Right ventricle myocardium inferior (tissue), 1 donor: ENCODE measurements around the gene COQ2. TPM values are rescaled to one million over a fixed set of nuclear protein-coding genes. Genes with fewer than 3 reads are reported as not detected.

Experiments
- ATAC-seq: fragments of 200-7000 bp; cut with Tn5 transposase; one replicate; pipeline ENCODE4 v1.9.1; 2020; ENCODE audit warnings: mild to moderate bottlenecking, moderate library complexity
- DNase-seq: peaks from one replicate; pipeline ENCODE4 v3.0.0; 2021; ENCODE audit errors: missing footprints
- intact Hi-C: fragments of 100-400 bp; cut with DNase I; formaldehyde crosslinking; loops from one replicate; pipeline ENCODE4 v1.11.0; 2022
- total RNA-seq: library from RNA; stranded (reverse); fragmentation: NEBNext Ultra II Directional; extraction: Animal tissue kit (Norgen Biotek cat#: 25700); gene quantifications from one replicate; pipeline ENCODE4 v1.2.1, GENCODE V29; 2021
- donor health status: DM: no; HTN: yes; CAD: no; lungs with severe emphysema.

COQ2 gene
- total RNA-seq, 1 donor from 2014 or later = 27.3 TPM

- ATAC-seq = no peak
- intact Hi-C loops = no loop called here
- no peak for DNase-seq
Observed at GRCh38 chr4:83228231-83228630, 56.4 kb downstream of the COQ2 start.

DNA sequence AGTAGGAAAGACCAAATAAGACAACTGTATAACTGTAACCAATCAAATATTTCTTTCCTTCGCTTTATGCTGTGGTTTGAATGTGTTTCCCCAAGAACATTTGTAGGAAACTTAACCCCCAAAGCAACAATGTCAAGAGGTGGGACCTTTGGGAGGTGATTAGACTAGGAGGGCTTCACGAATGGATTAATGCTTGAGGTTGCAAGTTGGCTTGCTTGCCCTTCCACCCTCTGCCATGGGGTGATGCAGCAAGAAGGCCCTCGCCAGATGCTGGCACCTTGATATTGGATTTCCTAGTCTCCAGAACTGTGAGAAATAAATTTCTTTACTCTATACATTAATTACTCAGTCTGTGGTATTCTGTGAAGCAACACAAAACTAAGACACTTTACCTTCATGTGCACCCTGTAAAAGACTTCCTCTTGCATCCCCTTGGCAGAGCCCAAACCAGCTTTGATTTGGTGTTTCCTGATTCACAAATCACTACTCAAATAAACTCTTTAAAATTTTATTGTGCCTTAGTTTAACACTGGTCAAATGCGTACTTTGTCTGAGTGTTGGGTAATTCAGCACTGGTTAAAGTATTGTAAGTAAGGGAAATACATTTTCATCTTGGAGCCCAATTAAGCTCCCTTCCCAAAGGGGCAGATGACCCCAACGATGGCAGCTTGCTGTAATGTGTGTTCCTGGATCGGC is 59.9 kb downstream of the COQ2 start:
- intact Hi-C loops = no loop called here
- ATAC-seq = no peak
- no peak for DNase-seq

DNA sequence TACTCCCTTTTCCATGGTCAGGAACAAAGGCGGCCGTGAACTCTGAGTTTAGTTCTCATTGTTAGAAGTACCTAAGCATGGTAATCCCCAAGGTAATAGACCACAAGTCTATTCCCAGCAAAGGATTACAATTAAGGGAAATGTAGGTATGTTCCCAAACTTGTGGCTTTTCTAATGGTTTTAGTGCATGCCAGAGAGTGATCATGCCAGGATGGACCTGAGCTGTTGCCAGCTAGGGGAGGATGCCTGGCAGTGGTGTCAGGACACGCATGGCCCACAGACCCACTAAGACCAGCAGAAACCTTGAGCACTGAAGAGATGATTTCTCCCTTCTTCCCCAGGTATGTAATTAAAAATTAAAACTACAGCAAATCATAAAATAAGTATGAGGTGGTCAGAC is 60.8 kb downstream of the COQ2 start:
- DNase-seq = no peak
- intact Hi-C loops = no loop called here
- ATAC-seq = no peak

- DNase-seq = no peak
- intact Hi-C loops = no loop called here
- ATAC-seq = no peak
Observed at GRCh38 chr4:83221897-83222441, 62.6 kb downstream of the COQ2 start.

GRCh38 chr4:83219344-83220331 is 65.0 kb downstream of the COQ2 start:
- DNase-seq = no peak
- intact Hi-C loops = no loop called here

GRCh38 chr4:83217721-83218522 is 66.7 kb downstream of the COQ2 start:
- intact Hi-C loops = no loop called here
- DNase-seq (no peak), ATAC-seq (peak; percentile 48)

More at GRCh38 chr4:83219344-83220331, 65.0 kb downstream of the COQ2 start:
- no peak for ATAC-seq

GRCh38 chr4:83216959-83217683 is 67.5 kb downstream of the COQ2 start:
- intact Hi-C loops = no loop called here
- no peak for ATAC-seq

DNA sequence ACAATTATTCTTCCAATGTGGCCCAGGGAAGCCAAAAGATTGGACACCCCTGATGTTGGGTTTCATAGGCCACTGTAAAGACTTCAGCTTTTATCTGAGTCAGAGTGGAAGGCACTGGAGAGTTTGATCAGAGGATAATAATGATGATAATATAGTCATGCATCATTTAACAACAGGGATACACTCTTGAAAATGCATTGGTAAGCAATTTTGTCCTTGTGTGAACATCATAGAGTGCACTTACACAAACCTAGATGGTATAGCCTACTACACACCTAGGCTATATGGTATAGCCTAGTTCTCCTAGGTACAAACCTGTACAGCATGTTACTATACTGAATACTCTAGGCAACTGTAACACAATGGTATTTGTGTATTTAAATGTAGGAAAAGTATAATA is 70.5 kb downstream of the COQ2 start:
- intact Hi-C loops = no loop called here
- DNase-seq (no peak), ATAC-seq (no peak)

More at GRCh38 chr4:83216959-83217683, 67.5 kb downstream of the COQ2 start:
- DNase-seq = no peak

Other genes with a start within 250 kb of the COQ2 start
- 50.4 TPM for gene COPS4, start 249.6 kb downstream of the COQ2 start, total RNA-seq
- gene PLAC8, start 170.1 kb downstream of the COQ2 start, total RNA-seq = 2.2 TPM
- 1.8 TPM for gene HPSE, start 50.0 kb upstream of the COQ2 start, total RNA-seq
- 13.6 TPM for gene HELQ, start 171.0 kb upstream of the COQ2 start, total RNA-seq
- gene MRPS18C, start 171.3 kb upstream of the COQ2 start, total RNA-seq = 67.7 TPM
- gene ABRAXAS1, start 200.3 kb upstream of the COQ2 start, total RNA-seq = 6.3 TPM